ENCODE measurements around the gene CLDN11. TPM values are rescaled to one million over a fixed set of nuclear protein-coding genes. Genes with fewer than 3 reads are reported as not detected.

The CLDN11 gene
- total RNA-seq, 1 experiment from 2014 or later: 0.86 TPM

DNA sequence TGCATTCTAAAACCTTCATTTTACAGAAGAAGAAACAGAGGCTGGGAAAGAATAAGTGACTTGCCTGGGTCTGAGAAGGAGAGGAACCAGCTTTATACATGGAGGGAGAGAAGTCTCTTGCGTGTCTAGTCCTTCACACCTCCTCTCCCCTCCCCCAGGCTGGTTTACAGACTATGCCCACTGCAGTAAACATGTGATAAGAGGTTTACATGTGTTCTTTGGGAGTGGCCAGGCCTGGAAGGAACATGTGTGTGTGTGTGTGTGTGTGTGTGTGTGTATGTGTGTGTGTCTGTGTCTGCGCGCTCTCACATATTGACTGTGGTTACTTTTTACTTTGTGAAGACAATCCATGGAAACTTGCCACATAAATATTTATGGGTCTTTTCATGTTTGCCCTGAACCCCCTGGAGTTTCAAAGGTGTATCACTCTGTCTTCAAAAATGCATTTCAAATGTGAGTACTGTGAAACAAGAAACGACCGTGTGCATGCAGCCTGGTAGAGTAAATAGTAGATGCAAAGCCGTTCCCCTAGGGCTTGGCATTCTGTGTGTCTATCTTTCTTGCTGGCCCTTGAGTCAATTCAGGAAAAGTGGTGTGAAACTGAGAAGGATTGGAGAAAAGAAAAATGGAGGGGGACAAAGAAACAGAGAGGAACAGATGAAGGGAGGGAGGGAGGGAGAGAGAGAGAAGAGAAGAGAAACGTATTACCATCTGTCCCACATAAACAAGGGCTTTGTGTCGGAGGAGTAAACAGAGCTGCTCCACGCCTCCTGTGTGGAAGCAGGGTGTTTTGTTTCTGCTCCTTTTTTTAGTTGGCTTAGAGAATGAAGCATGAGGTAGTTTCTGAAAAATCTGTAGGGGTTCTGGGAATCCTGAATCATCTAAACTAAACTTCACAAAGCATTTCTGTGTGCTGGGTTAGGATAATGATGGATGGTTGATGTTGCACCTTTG, 51.7 kb downstream of the CLDN11 start:
- peak; percentile 32 for DNase-seq (ENCODE audit: low read depth)

DNA sequence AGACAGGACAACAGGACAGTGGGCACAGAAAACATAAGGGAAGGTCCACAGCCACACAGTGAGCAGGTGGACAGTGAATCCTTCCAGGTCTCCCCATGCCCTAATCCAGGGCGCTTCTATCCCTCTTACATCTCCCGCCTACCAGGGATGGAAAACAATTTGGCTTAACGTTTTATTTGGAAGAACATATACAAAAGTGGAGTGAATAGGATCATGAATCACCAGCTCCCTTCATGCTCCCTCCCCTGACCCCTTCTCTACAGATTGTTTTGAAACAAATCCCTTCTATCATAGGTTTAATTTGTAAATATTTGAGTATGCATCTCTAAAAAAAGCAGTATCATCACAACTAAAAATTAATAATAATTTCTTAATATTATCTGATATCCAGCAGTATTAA, 52.5 kb downstream of the CLDN11 start:
- DNase-seq (ENCODE audit: low read depth): no peak

DNA sequence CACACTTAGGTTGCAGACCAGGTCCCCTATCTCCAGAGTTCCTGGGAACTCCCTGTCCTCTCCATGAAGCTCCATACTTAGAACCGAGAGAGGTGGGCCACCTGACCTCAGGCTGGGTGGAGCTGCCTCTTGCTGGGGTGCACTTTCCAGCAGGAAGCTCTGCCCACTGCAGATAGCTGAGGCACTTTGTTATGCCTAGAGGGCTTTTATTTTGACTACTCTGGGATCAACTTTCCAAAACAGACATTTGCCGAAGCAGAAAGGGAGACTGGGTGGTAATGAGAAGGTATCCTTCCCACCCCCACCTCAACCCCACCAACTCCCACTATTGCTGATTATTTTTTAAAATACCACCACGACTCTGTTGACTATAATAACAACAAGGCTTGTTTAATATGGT, 54.7 kb downstream of the CLDN11 start:
- DNase-seq (ENCODE audit: low read depth): no peak

DNA sequence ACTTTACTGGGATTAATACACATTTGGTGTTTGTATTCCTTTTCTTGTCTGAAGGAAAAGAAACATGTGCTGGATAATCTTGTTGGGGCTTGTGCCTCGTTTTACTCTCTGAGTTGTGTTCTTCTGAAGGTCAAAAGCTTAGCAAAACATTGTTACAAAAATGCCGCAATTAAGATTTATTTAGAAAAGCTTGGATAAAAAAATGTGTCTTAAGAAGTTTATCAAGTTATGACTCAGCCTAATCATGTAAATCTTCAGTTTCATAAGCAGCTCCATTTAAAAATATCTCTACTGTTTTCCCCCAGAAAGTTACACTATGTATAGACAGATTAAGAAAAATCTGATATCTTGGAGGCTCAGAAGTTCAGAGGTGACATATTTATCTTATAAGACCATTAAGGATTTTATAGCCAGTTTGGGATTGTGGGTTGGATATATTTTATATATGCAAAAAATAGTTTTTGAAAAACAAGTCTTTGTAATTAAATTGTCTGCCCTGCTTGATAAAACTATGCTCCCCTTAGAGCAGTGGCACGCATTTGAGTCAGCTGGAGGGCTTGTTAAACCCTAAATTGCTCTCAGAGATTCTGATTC, 56.5 kb downstream of the CLDN11 start:
- no peak for DNase-seq (ENCODE audit: low read depth)

- DNase-seq (ENCODE audit: low read depth): peak; percentile 27
Measured at GRCh38 chr3:170476291-170476690, 57.6 kb downstream of the CLDN11 start.

DNA sequence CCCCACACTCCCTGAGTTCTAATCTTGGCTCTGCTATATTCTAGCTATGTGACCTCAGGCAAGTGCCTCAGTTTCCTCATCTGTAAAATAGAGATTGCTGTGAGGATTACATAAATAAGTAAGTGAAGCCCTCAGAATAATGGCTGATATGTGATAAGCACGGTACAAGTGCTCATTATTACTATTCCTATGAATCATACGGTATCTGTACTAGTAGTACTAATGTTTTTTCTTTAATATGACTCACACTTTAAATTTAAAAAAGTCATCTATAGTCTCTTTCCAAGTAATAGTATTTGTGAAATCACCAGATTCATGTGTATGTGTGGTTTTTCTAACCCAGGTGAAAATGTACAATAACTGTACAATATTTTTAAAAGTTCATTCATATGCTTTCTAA, 58.7 kb downstream of the CLDN11 start:
- no peak for DNase-seq (ENCODE audit: low read depth)

- no peak for DNase-seq (ENCODE audit: low read depth)
Measured at GRCh38 chr3:170480111-170480510, 61.4 kb downstream of the CLDN11 start.

GRCh38 chr3:170482199-170482598, 63.5 kb downstream of the CLDN11 start:
- no peak for DNase-seq (ENCODE audit: low read depth)

GRCh38 chr3:170483485-170484262, 65.0 kb downstream of the CLDN11 start:
- DNase-seq (ENCODE audit: low read depth): no peak

Other genes starting within 250 kb of the CLDN11 start
- 22.3 and 25.3 TPM in 2 replicates for gene PHC3, start 237.1 kb upstream of the CLDN11 start, total RNA-seq (2014; rRNA removed)
- 33.0 and 35.2 TPM in 2 replicates for gene PRKCI, start 196.4 kb upstream of the CLDN11 start, total RNA-seq (2014; rRNA removed)
- 29.0 and 29.6 TPM in 2 replicates for gene SKIL, start 61.2 kb upstream of the CLDN11 start, total RNA-seq (2014; rRNA removed)
- 0.34 and 0.38 TPM in 2 replicates for gene SLC7A14, start 167.2 kb downstream of the CLDN11 start, total RNA-seq (2014; rRNA removed)

Measured in LHCN-M2 (cell line).